IMR-90 (cell line): ENCODE measurements around the gene MCRIP2. TPM values are rescaled to one million over a fixed set of nuclear protein-coding genes. Genes with fewer than 3 reads are reported as not detected.

ENCODE experiments used
- ATAC-seq: fragments of 200-7000 bp; cut with Tn5 transposase; 2 replicates; pipeline ENCODE4 v1.9.1; 2020; ENCODE audit warnings: low read depth, mild to moderate bottlenecking, moderate library complexity
- BruUV-seq: library from RNA; stranded (reverse); fragments of 400-500 nt; replicated peaks from 2 replicates; lab custom pipeline; 2021; lab: Mats Ljungman, UMichigan
- CTCF ChIA-PET: fragments of 300-600 bp; formaldehyde crosslinking; extraction: SDS; loops from one replicate; lab custom pipeline; 2021; ENCODE audit warnings: antibody characterized with exemption; lab: Yijun Ruan, JAX
- POLR2A ChIA-PET: fragments of 300-600 bp; sonication (Branson Sonifier 250); formaldehyde crosslinking; loops from one replicate; lab custom pipeline; 2022; ENCODE audit warnings: antibody characterized with exemption; ENCODE audit not compliant: unreplicated experiment; lab: Charles Lee
- DNase-seq: peaks from one replicate; pipeline ENCODE4 v3.0.0; 2013
- H2AFZ ChIP-seq: replicated peaks from 2 replicates; pipeline ENCODE3; 2013; ENCODE audit warnings: low read length, mild to moderate bottlenecking; ENCODE audit not compliant: poor library complexity
- H2AK5ac ChIP-seq: 2 replicates; pipeline ENCODE4 v1.6.1; 2013; ENCODE audit warnings: low read depth, low read length, inconsistent platforms
- H2AK9ac ChIP-seq: replicated peaks from 2 replicates; pipeline ENCODE3; 2013; ENCODE audit warnings: mild to moderate bottlenecking, low read depth, low read length, moderate library complexity; ENCODE audit not compliant: poor library complexity
- H2BK120ac ChIP-seq: 2 replicates; pipeline ENCODE4 v1.6.1; 2013; ENCODE audit warnings: low read depth, low read length, inconsistent platforms
- H2BK15ac ChIP-seq: 3 replicates; pipeline ENCODE4 v1.6.1; 2013; ENCODE audit warnings: low read depth, low read length, inconsistent platforms
- H2BK20ac ChIP-seq: 2 replicates; pipeline ENCODE4 v1.6.1; 2013; ENCODE audit warnings: low read depth, mild to moderate bottlenecking, inconsistent platforms, low read length, moderate library complexity
- H2BK5ac ChIP-seq: 2 replicates; pipeline ENCODE4 v1.6.1; 2013; ENCODE audit warnings: mild to moderate bottlenecking, low read depth, low read length, inconsistent platforms; ENCODE audit not compliant: poor library complexity, severe bottlenecking
- H3K14ac ChIP-seq: replicated peaks from 2 replicates; pipeline ENCODE4 v1.6.1; 2013; ENCODE audit warnings: low read depth, low read length, inconsistent platforms
- H3K18ac ChIP-seq: 2 replicates; pipeline ENCODE4 v1.6.1; 2013; ENCODE audit warnings: low read depth, low read length, control low read depth
- H3K23ac ChIP-seq: 2 replicates; pipeline ENCODE4 v1.6.1; 2013; ENCODE audit warnings: low read depth, low read length, inconsistent platforms
- H3K27ac ChIP-seq: 2 replicates; pipeline ENCODE4 v1.5.1; 2013; ENCODE audit warnings: mild to moderate bottlenecking, control low read depth, low read length; ENCODE audit not compliant: insufficient read depth
- H3K27me3 ChIP-seq: 2 replicates; pipeline ENCODE4 v1.6.1; 2013; ENCODE audit warnings: low read length; ENCODE audit not compliant: control insufficient read depth, insufficient read depth
- H3K36me3 ChIP-seq: 2 replicates; pipeline ENCODE4 v1.6.1; 2013; ENCODE audit warnings: low read length, mixed read lengths; ENCODE audit not compliant: control insufficient read depth, insufficient read depth
- H3K4ac ChIP-seq: 2 replicates; pipeline ENCODE4 v1.6.1; 2013; ENCODE audit warnings: low read depth, low read length, inconsistent platforms
- H3K4me1 ChIP-seq: 2 replicates; pipeline ENCODE4 v1.6.1; 2013; ENCODE audit warnings: low read length, mixed read lengths; ENCODE audit not compliant: control insufficient read depth, insufficient read depth
- H3K4me2 ChIP-seq: 2 replicates; pipeline ENCODE4 v1.6.1; 2013; ENCODE audit warnings: low read depth, mild to moderate bottlenecking, control low read depth, low read length, moderate library complexity
- H3K4me3 ChIP-seq: 2 replicates; pipeline ENCODE4 v1.5.1; 2013; ENCODE audit warnings: low read depth, mild to moderate bottlenecking, control low read depth, low read length, moderate library complexity; ENCODE audit not compliant: insufficient read depth
- H3K56ac ChIP-seq: 2 replicates; pipeline ENCODE4 v1.6.1; 2013; ENCODE audit warnings: low read length, inconsistent platforms; ENCODE audit not compliant: insufficient read depth; ENCODE audit errors: extremely low read depth
- H3K79me1 ChIP-seq, 2 experiments: 2 replicates each; pipeline ENCODE4 v1.6.1; 2013; ENCODE audit warnings: low read length in 2 of 2, inconsistent platforms in 1 of 2, low read depth in 1 of 2
- H3K9ac ChIP-seq: 2 replicates; pipeline ENCODE4 v1.6.1; 2013; ENCODE audit warnings: low read depth, low read length, control low read depth
- H3K9me1 ChIP-seq: 2 replicates; pipeline ENCODE4 v1.6.1; 2013; ENCODE audit warnings: low read length, inconsistent platforms; ENCODE audit not compliant: insufficient read depth
- H3K9me3 ChIP-seq: 2 replicates; pipeline ENCODE4 v1.6.1; 2013; ENCODE audit warnings: low read length; ENCODE audit not compliant: control insufficient read depth, insufficient read depth
- H4K20me1 ChIP-seq: 2 replicates; pipeline ENCODE4 v1.6.1; 2013; ENCODE audit warnings: low read length, inconsistent platforms; ENCODE audit not compliant: insufficient read depth
- H4K5ac ChIP-seq: 2 replicates; pipeline ENCODE4 v1.6.1; 2013; ENCODE audit warnings: mild to moderate bottlenecking, low read depth, low read length, control low read depth
- H4K8ac ChIP-seq, 2 experiments: 2 replicates each; pipeline ENCODE4 v1.6.1; 2013; ENCODE audit warnings: low read depth in 2 of 2, low read length in 2 of 2, control low read depth in 1 of 2, inconsistent platforms in 1 of 2
- H4K91ac ChIP-seq: 2 replicates; pipeline ENCODE4 v1.6.1; 2013; ENCODE audit warnings: low read depth, low read length, inconsistent platforms; ENCODE audit not compliant: insufficient read depth
- CEBPB ChIP-seq: IDR thresholded peaks from 2 replicates; pipeline ENCODE4 v1.6.1; 2012; ENCODE audit warnings: low read depth, low read length, improper control_type of control experiment
- ELK1 ChIP-seq: fragments of 150-350 bp; IDR thresholded peaks from 2 replicates; pipeline ENCODE4 v1.6.1; 2016; ENCODE audit warnings: low read depth, mild to moderate bottlenecking, low read length, moderate library complexity, borderline replicate concordance
- MAFK ChIP-seq: IDR thresholded peaks from 2 replicates; pipeline ENCODE4 v1.6.1; 2012; ENCODE audit warnings: low read depth, low read length, improper control_type of control experiment
- MAZ ChIP-seq: IDR thresholded peaks from 2 replicates; pipeline ENCODE4 v1.6.1; 2012; ENCODE audit warnings: low read depth, mild to moderate bottlenecking, low read length, improper control_type of control experiment, moderate library complexity, borderline replicate concordance
- MXI1 ChIP-seq: IDR thresholded peaks from 2 replicates; pipeline ENCODE4 v1.6.1; 2012; ENCODE audit warnings: low read depth, mild to moderate bottlenecking, low read length, moderate library complexity, borderline replicate concordance
- RAD21 ChIP-seq: IDR thresholded peaks from 2 replicates; pipeline ENCODE4 v1.6.1; 2012; ENCODE audit warnings: low read length, improper control_type of control experiment
- RCOR1 ChIP-seq: IDR thresholded peaks from 2 replicates; pipeline ENCODE4 v1.6.1; 2012; ENCODE audit warnings: mild to moderate bottlenecking, low read length, improper control_type of control experiment; ENCODE audit not compliant: insufficient replicate concordance
- SMC3 ChIP-seq: fragments of 150-350 bp; IDR thresholded peaks from 2 replicates; pipeline ENCODE4 v1.6.1; 2016; ENCODE audit warnings: low read depth, mild to moderate bottlenecking, antibody characterized with exemption, low read length, moderate library complexity
- WGBS, 2 experiments: methylation state at CpG; one replicate each; pipeline versions ENCODE4 v1.1.5 to v1.1.7; 2013; ENCODE audit warnings: missing lambda C conversion rate in 2 of 2; ENCODE audit not compliant: insufficient read length in 1 of 2; ENCODE audit errors: extremely low coverage in 2 of 2; 5-methylcytosine and 5-hydroxymethylcytosine counted together
- dilution Hi-C: fragments of 300-500 bp; cut with HindIII; formaldehyde crosslinking; loops from one replicate; pipeline ENCODE4 v1.14.3; 2018; ENCODE audit warnings: low sequenced_read_pairs; ENCODE audit not compliant: unreplicated experiment
- in situ Hi-C: fragments of 300-500 bp; cut with MboI; formaldehyde crosslinking; loops from 3 replicates; pipeline ENCODE4 v1.14.3; 2019; ENCODE audit warnings: low sequenced_read_pairs, inconsistent platforms, mixed read lengths
- intact Hi-C: fragments of 100-400 bp; cut with micrococcal nuclease; formaldehyde crosslinking; loops from 2 replicates; pipeline ENCODE4 v1.10.0; 2022
- polyA plus RNA-seq, 3 experiments: library from polyadenylated mRNA; depleted of rRNA; stranded (reverse); fragments of >200 nt; gene quantifications; 2 replicates each; pipeline ENCODE4 v1.2.3, GENCODE V29; 2012; ENCODE audit warnings: low replicate concordance in 1 of 3
- total RNA-seq: library from RNA; depleted of rRNA; stranded (reverse); fragments of >200 nt; gene quantifications from 2 replicates; pipeline ENCODE4 v1.2.3, GENCODE V29; 2012

Gene MCRIP2
- total and polyA plus RNA-seq, 2 of the 4 experiments (the other 2 are of a cell fraction): 6.3 to 19.6 TPM

GRCh38 chr16:620700-621525 is 20.7 kb upstream of the MCRIP2 start:
- Histone ChIP-seq H3K27ac (no peak overlapping the region), H2BK120ac (no peak overlapping the region), H2AFZ (no peak overlapping the region), H2AK5ac (no peak overlapping the region), H2BK20ac (no peak overlapping the region), H3K9ac (no peak overlapping the region), H3K36me3 (peaks cover 2% of the 10 kb centered on the region; the same call in 1 of the 2 replicates), H3K4ac (no peak overlapping the region), H3K4me2 (no peak overlapping the region), H4K8ac (no peak overlapping the region; a peak in 1 of 4 replicates), H3K79me1 (peaks cover 7 to 49% of the 10 kb centered on the region in 2 experiments; a peak in 2 of 4 replicates), H3K4me1 (peaks cover 4% of the 10 kb centered on the region; the same call in 1 of the 2 replicates), H3K4me3 (no peak overlapping the region), H3K56ac (no peak overlapping the region), H4K5ac (no peak overlapping the region), H3K9me3 (no peaks in the 10 kb centered on the region), H4K20me1 (peaks cover 16% of the 10 kb centered on the region), H3K23ac (no peak overlapping the region), H2BK5ac (no peak overlapping the region), H2AK9ac (peak overlapping the region; percentile 50), H3K9me1 (peaks cover 4% of the 10 kb centered on the region; the same call in 1 of the 2 replicates), H3K14ac (no peak overlapping the region), H3K27me3 (no peaks in the 10 kb centered on the region), H3K18ac (no peak overlapping the region), H4K91ac (no peak overlapping the region), H2BK15ac (no peak overlapping the region)
- TF ChIP-seq SMC3 (no peak), RCOR1 (no peak), ELK1 (no peak), MXI1 (no peak), MAFK (no peak), CEBPB (no peak), RAD21 (no peak), MAZ (no peak)
- ChIA-PET POLR2A (no interaction called here), CTCF (no interaction called here)
- ATAC-seq: no peak
- dilution Hi-C loops (no loop called here), intact Hi-C loops (no loop called here), in situ Hi-C loops (no loop called here)
- BruUV-seq: no TSS peak
- DNase-seq: no peak
- 86% methylated on average over 8 of the region's 41 CpGs; no CpG with 5 or more reads in 1 of the 2 experiments for whole genome bisulfite sequencing, 2 experiments
